ENCODE measurements around the gene PCBD2. TPM values are rescaled to one million over a fixed set of nuclear protein-coding genes. Genes with fewer than 3 reads are reported as not detected.

Gene PCBD2
- polyA plus RNA-seq, 3 donors: 9.0 to 12.6 (median 9.0) TPM

GRCh38 chr5:134994560-134995156 lies 89.7 kb downstream of the PCBD2 start:
- Histone ChIP-seq H4K20me1 (ENCODE audit: insufficient read depth, low read length) (no peaks in the 10 kb centered on the region), H3K36me3 (replicated peaks in 1 of 2; ENCODE audit: control insufficient read depth in 1 of 2, insufficient read depth in 2 of 2, low read length in 2 of 2) (no peaks in the 10 kb centered on the region), H3K4me3 (replicated peaks in 1 of 3; ENCODE audit: low read depth in 2 of 3, low read length in 3 of 3) (no peak overlapping the region), H3K9me3 (replicated peaks in 1 of 2; ENCODE audit: control insufficient read depth in 1 of 2, insufficient read depth in 1 of 2, low read length in 2 of 2) (no peaks in the 10 kb centered on the region), H3K27ac (ENCODE audit: low read depth in 1 of 2, low read length in 2 of 2) (no peak overlapping the region), H3K4me1 (ENCODE audit: control insufficient read depth in 1 of 2, insufficient read depth in 2 of 2, low read length in 2 of 2) (no peaks in the 10 kb centered on the region), H3K9ac (ENCODE audit: insufficient read depth, low read length, poor library complexity, severe bottlenecking) (no peak overlapping the region), H2AFZ (ENCODE audit: insufficient read depth, low read depth, low read length, poor library complexity, severe bottlenecking) (no peak overlapping the region), H3K79me2 (ENCODE audit: insufficient read depth, low read length) (no peaks in the 10 kb centered on the region), H3K27me3 (ENCODE audit: control insufficient read depth in 2 of 2, insufficient read depth in 2 of 2, low read length in 2 of 2) (no peaks in the 10 kb centered on the region), H3K4me2 (replicated peaks; ENCODE audit: extremely low read depth, low read length, poor library complexity, severe bottlenecking) (no peak overlapping the region)
- TF ChIP-seq CTCF (IDR thresholded peaks at IDR 0.05): no peak
- WGBS (ENCODE audit: insufficient coverage): 20% methylated on average over 1 of the region's 2 CpGs
- intact Hi-C loops (cut with micrococcal nuclease): no loop called here
- Mint-ChIP-seq H3K36me3 (no peaks in the 10 kb centered on the region), H3K27ac (no peak overlapping the region), H3K27me3 (ENCODE audit: low read depth in 3 of 3) (peaks cover 0 to 2% (median 1%) of the 10 kb centered on the region in 3 donors), H3K4me1 (peaks cover 7% of the 10 kb centered on the region), H3K9me3 (peaks cover 0 to 9% (median 3%) of the 10 kb centered on the region in 7 donors), H3K4me3 (no peak overlapping the region)
- no peak for DNase-seq

DNA sequence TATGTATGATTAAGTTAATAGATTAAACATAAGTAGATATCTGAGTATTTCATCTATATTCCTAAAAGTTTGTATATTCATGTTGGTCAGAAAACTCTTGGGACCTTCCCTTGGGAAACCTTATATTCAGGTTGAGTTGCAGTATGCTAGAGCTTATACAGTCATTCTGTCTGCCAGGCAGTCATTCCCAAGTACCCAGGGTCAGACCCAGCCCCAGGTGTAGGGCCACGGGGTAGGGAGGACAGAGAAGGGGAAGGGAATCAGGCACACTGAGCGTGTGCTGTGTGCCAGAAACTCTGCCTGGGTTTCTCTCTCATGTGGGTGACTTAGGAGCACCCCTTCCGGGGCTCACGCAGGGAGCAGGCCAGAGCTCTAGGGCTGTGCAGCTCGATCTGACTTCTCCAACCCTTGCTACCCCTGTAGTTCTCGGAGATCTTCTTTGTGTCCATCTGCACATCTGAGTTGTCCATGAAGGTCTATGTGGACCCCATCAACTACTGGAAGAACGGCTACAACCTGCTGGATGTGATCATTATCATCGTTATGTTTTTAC lies 91.0 kb downstream of the PCBD2 start:
- Mint-ChIP-seq H3K36me3 (no peaks in the 10 kb centered on the region), H3K9me3 (peaks cover 0 to 7% (median 3%) of the 10 kb centered on the region in 7 donors), H3K4me3 (no peak overlapping the region), H3K4me1 (peaks cover 7% of the 10 kb centered on the region), H3K27ac (no peak overlapping the region), H3K27me3 (ENCODE audit: low read depth in 3 of 3) (peaks cover 0 to 2% (median 1%) of the 10 kb centered on the region in 3 donors)
- H3K79me2 ChIP-seq (ENCODE audit: insufficient read depth, low read length): no peaks in the 10 kb centered on the region
- intact Hi-C loops (cut with micrococcal nuclease): no loop called here
- 93% methylated on average over 8 of the region's 8 CpGs for WGBS (ENCODE audit: insufficient coverage)
- DNase-seq: no peak
- H3K9me3 ChIP-seq (replicated peaks in 1 of 2; ENCODE audit: control insufficient read depth in 1 of 2, insufficient read depth in 1 of 2, low read length in 2 of 2): no peaks in the 10 kb centered on the region
- no peak overlapping the region for H2AFZ ChIP-seq (ENCODE audit: insufficient read depth, low read depth, low read length, poor library complexity, severe bottlenecking)
- no peak for TF ChIP-seq CTCF (IDR thresholded peaks at IDR 0.05)
- no peaks in the 10 kb centered on the region for H3K4me1 ChIP-seq (ENCODE audit: control insufficient read depth in 1 of 2, insufficient read depth in 2 of 2, low read length in 2 of 2)
- H3K4me3 ChIP-seq (replicated peaks in 1 of 3; ENCODE audit: low read depth in 2 of 3, low read length in 3 of 3): no peak overlapping the region
- no peaks in the 10 kb centered on the region for H3K36me3 ChIP-seq (replicated peaks in 1 of 2; ENCODE audit: control insufficient read depth in 1 of 2, insufficient read depth in 2 of 2, low read length in 2 of 2)
- no peak overlapping the region for H3K27ac ChIP-seq (ENCODE audit: low read depth in 1 of 2, low read length in 2 of 2)
- no peaks in the 10 kb centered on the region for H4K20me1 ChIP-seq (ENCODE audit: insufficient read depth, low read length)
- H3K27me3 ChIP-seq (ENCODE audit: control insufficient read depth in 2 of 2, insufficient read depth in 2 of 2, low read length in 2 of 2): no peaks in the 10 kb centered on the region
- H3K4me2 ChIP-seq (replicated peaks; ENCODE audit: extremely low read depth, low read length, poor library complexity, severe bottlenecking): no peak overlapping the region
- H3K9ac ChIP-seq (ENCODE audit: insufficient read depth, low read length, poor library complexity, severe bottlenecking): no peak overlapping the region

Data from CD14-positive monocyte (primary cell).